WTC11 (cell line): ENCODE results near the gene DPEP2NB. TPM values are rescaled to one million over a fixed set of nuclear protein-coding genes. Genes with fewer than 3 reads are reported as not detected.
"Not testable (repeated sequence)": the region's sequence is repeated elsewhere in the genome, so short reads cannot be mapped to it uniquely, and the experiment has no call there.

Experiments used
- ATAC-seq: fragments of 200-7000 bp; cut with Tn5 transposase; 2 replicates; pipeline ENCODE4 v1.10.0; 2021; ENCODE audit warnings: mild to moderate bottlenecking, moderate library complexity
- CTCF ChIA-PET: fragments of 300-600 bp; sonication (Branson Sonifier 250); formaldehyde crosslinking; loops from one replicate; lab custom pipeline; 2021; ENCODE audit warnings: antibody characterized with exemption; lab: Charles Lee
- POLR2A ChIA-PET: fragments of 350-600 bp; sonication (Branson Sonifier 250); formaldehyde crosslinking; loops from one replicate; lab custom pipeline; 2021; ENCODE audit warnings: antibody characterized with exemption; lab: Charles Lee
- DNase-seq: peaks from one replicate; pipeline ENCODE4 v3.0.0; 2021; ENCODE audit warnings: low spot score
- H3K27ac Mint-ChIP-seq: 2 replicates; pipeline ENCODE4 v1.8.0; 2021; ENCODE audit warnings: mixed read lengths
- H3K27me3 Mint-ChIP-seq: 2 replicates; pipeline ENCODE4 v1.8.0; 2021; ENCODE audit warnings: low read depth, mild to moderate bottlenecking, moderate library complexity, mixed read lengths
- H3K36me3 Mint-ChIP-seq: 2 replicates; pipeline ENCODE4 v1.8.0; 2021; ENCODE audit warnings: mixed read lengths
- H3K4me1 Mint-ChIP-seq: 2 replicates; pipeline ENCODE4 v1.8.0; 2022; ENCODE audit warnings: mixed read lengths
- H3K4me3 Mint-ChIP-seq: 2 replicates; pipeline ENCODE4 v1.8.0; 2021; ENCODE audit warnings: mild to moderate bottlenecking, moderate library complexity, mixed read lengths
- H3K9me3 Mint-ChIP-seq: 2 replicates; pipeline ENCODE4 v1.8.0; 2021; ENCODE audit warnings: mixed read lengths
- ATF2 ChIP-seq: sonication (generic); formaldehyde crosslinking; IDR thresholded peaks from 2 replicates; pipeline ENCODE4 v1.8.1; 2022; ENCODE audit warnings: low read depth, missing genetic modification reagents, borderline replicate concordance
- E2F5 ChIP-seq: sonication (generic); formaldehyde crosslinking; IDR thresholded peaks from 2 replicates; pipeline ENCODE4 v1.8.1; 2022; ENCODE audit warnings: mild to moderate bottlenecking, moderate library complexity, missing genetic modification reagents
- FOXJ3 ChIP-seq: sonication (generic); formaldehyde crosslinking; IDR thresholded peaks from 2 replicates; pipeline ENCODE4 v1.9.0; 2021; ENCODE audit warnings: missing genetic modification reagents, mild to moderate bottlenecking, borderline replicate concordance
- HMGA2 ChIP-seq: fragments of 250-450 bp; sonication (Bioruptor Pico); IDR thresholded peaks from 2 replicates; pipeline ENCODE4 v1.4.0; 2021; ENCODE audit warnings: mild to moderate bottlenecking, moderate library complexity
- IRF2 ChIP-seq: sonication (generic); formaldehyde crosslinking; IDR thresholded peaks from 2 replicates; pipeline ENCODE4 v1.8.0; 2022; ENCODE audit warnings: low read depth, missing genetic modification reagents, borderline replicate concordance
- NFE2L1 ChIP-seq: sonication (generic); formaldehyde crosslinking; IDR thresholded peaks from 2 replicates; pipeline ENCODE4 v1.8.1; 2023; ENCODE audit warnings: missing genetic modification reagents
- NFYB ChIP-seq: sonication (generic); formaldehyde crosslinking; conservative IDR thresholded peaks from 2 replicates; pipeline ENCODE4 v1.8.0; 2022; ENCODE audit warnings: low read depth, missing genetic modification reagents
- NR2C2 ChIP-seq: sonication (generic); formaldehyde crosslinking; IDR thresholded peaks from 2 replicates; pipeline ENCODE4 v1.8.0; 2022; ENCODE audit warnings: mild to moderate bottlenecking, missing genetic modification reagents
- NR3C1 ChIP-seq: sonication (generic); formaldehyde crosslinking; conservative IDR thresholded peaks from 2 replicates; pipeline ENCODE4 v1.8.1; 2023; ENCODE audit warnings: low read depth, mild to moderate bottlenecking, missing genetic modification reagents
- SMAD3 ChIP-seq: sonication (generic); formaldehyde crosslinking; IDR thresholded peaks from 2 replicates; pipeline ENCODE4 v1.8.0; 2022; ENCODE audit warnings: missing genetic modification reagents, mild to moderate bottlenecking, borderline replicate concordance
- SOX15 ChIP-seq: fragments of 250-450 bp; sonication (Bioruptor Pico); IDR thresholded peaks from 2 replicates; pipeline ENCODE4 v1.9.0; 2021; ENCODE audit warnings: mild to moderate bottlenecking
- TEAD4 ChIP-seq: sonication (generic); formaldehyde crosslinking; IDR thresholded peaks from 2 replicates; pipeline ENCODE4 v1.8.0; 2022; ENCODE audit warnings: mild to moderate bottlenecking, missing genetic modification reagents
- TP53 ChIP-seq: sonication (generic); formaldehyde crosslinking; IDR thresholded peaks from 2 replicates; pipeline ENCODE4 v1.8.1; 2023; ENCODE audit warnings: mild to moderate bottlenecking, missing genetic modification reagents
- ZNF121 ChIP-seq: sonication (generic); formaldehyde crosslinking; IDR thresholded peaks from 2 replicates; pipeline ENCODE4 v1.8.0; 2023; ENCODE audit warnings: missing genetic modification reagents
- ZNF263 ChIP-seq: sonication (generic); formaldehyde crosslinking; IDR thresholded peaks from 2 replicates; pipeline ENCODE4 v1.8.1; 2022; ENCODE audit warnings: low read depth, mild to moderate bottlenecking, moderate library complexity, missing genetic modification reagents
- ZNF416 ChIP-seq: fragments of 250-450 bp; sonication (Bioruptor Pico); IDR thresholded peaks from 2 replicates; pipeline ENCODE4 v1.9.0; 2021; ENCODE audit warnings: mild to moderate bottlenecking, inconsistent platforms
- ZNF423 ChIP-seq: fragments of 250-450 bp; sonication (Bioruptor Pico); IDR thresholded peaks from 2 replicates; pipeline ENCODE4 v2.1.2; 2022; ENCODE audit warnings: mild to moderate bottlenecking, moderate library complexity
- ZNF512 ChIP-seq: sonication (generic); formaldehyde crosslinking; IDR thresholded peaks from 2 replicates; pipeline ENCODE4 v1.8.1; 2022; ENCODE audit warnings: missing genetic modification reagents, borderline replicate concordance
- total RNA-seq: library from RNA; stranded (reverse); gene quantifications from 3 replicates; pipeline ENCODE4 v1.2.3, GENCODE V29; 2021
- TF ChIP-seq, protein P1 (sequence below): sonication (generic); formaldehyde crosslinking; IDR thresholded peaks from 2 replicates; pipeline ENCODE4 v1.8.1; 2023; ENCODE audit warnings: mild to moderate bottlenecking, moderate library complexity, missing genetic modification reagents
- TF ChIP-seq, protein P2 (sequence below): sonication (generic); formaldehyde crosslinking; IDR thresholded peaks from 2 replicates; pipeline ENCODE4 v1.8.1; 2022; ENCODE audit warnings: mild to moderate bottlenecking, missing genetic modification reagents, moderate library complexity, borderline replicate concordance

Gene DPEP2NB
- total RNA-seq, 1 experiment from 2014 or later: not detected

DNA sequence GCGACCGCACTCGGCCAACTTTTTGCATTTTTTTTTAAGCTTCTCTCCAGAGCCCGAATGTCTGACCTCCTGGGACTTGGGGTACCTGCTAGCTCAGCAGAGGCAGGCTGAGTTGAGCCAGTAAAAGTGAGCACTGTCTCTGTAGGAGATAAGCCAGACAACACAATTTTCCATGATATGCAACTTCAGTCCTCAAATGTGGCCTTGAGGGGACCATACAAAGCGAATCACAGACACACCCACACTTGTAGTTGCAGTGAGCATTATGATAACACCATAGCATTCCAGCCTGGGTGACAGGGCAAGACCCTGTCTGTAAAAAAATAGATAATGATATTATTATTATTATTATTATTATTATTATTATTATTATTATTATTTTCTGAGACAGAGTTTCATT is 19.0 kb downstream of the DPEP2NB start:
- Mint-ChIP-seq H3K27ac (no peak overlapping the region), H3K4me3 (no peak overlapping the region), H3K36me3 (no peaks in the 10 kb centered on the region), H3K9me3 (peaks cover 4% of the 10 kb centered on the region), H3K27me3 (peaks cover 16% of the 10 kb centered on the region), H3K4me1 (no peaks in the 10 kb centered on the region)
- DNase-seq: no peak
- TF ChIP-seq NFYB: no peak
- TF ChIP-seq HMGA2 (CRISPR knock-in tag): peak; percentile 76; the same call in 1 of the 2 replicates
- no peak for TF ChIP-seq ATF2 (CRISPR knock-in tag)
- TF ChIP-seq TP53 (CRISPR knock-in tag): no peak
- no peak for ATAC-seq
- POLR2A ChIA-PET: no interaction called here
- CTCF ChIA-PET: interaction anchor here (0.6 to 0.7 kb wide), 2 partner anchors 44 kb away, joined by 3 read pairs; no protein-coding TSS in a partner anchor

- H3K27ac Mint-ChIP-seq: no peak overlapping the region
- POLR2A ChIA-PET: no interaction called here
- no peaks in the 10 kb centered on the region for H3K4me1 Mint-ChIP-seq
- ATAC-seq (no peak), DNase-seq (no peak)
- peaks cover 20% of the 10 kb centered on the region for H3K27me3 Mint-ChIP-seq
- no peak overlapping the region for H3K4me3 Mint-ChIP-seq
- no peaks in the 10 kb centered on the region for H3K36me3 Mint-ChIP-seq
- no peak for TF ChIP-seq FOXJ3 (CRISPR knock-in tag)
- TF ChIP-seq NFE2L1 (CRISPR knock-in tag): no peak
- TF ChIP-seq NR2C2 (CRISPR knock-in tag): no peak
- TF ChIP-seq, protein P1, sequence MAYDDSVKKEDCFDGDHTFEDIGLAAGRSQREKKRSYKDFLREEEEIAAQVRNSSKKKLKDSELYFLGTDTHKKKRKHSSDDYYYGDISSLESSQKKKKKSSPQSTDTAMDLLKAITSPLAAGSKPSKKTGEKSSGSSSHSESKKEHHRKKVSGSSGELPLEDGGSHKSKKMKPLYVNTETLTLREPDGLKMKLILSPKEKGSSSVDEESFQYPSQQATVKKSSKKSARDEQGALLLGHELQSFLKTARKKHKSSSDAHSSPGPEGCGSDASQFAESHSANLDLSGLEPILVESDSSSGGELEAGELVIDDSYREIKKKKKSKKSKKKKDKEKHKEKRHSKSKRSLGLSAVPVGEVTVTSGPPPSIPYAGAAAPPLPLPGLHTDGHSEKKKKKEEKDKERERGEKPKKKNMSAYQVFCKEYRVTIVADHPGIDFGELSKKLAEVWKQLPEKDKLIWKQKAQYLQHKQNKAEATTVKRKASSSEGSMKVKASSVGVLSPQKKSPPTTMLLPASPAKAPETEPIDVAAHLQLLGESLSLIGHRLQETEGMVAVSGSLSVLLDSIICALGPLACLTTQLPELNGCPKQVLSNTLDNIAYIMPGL (CRISPR knock-in tag): no peak
- TF ChIP-seq ZNF416 (CRISPR knock-in tag): no peak
- TF ChIP-seq NR3C1 (CRISPR knock-in tag): no peak
- CTCF ChIA-PET: interaction anchor here (0.7 kb wide), 2 partner anchors 413 to 736 kb away, joined by 4 read pairs; no protein-coding TSS in a partner anchor
- peaks cover 4% of the 10 kb centered on the region for H3K9me3 Mint-ChIP-seq
Measured at GRCh38 chr16:67995423-67995822, 20.3 kb downstream of the DPEP2NB start.

DNA sequence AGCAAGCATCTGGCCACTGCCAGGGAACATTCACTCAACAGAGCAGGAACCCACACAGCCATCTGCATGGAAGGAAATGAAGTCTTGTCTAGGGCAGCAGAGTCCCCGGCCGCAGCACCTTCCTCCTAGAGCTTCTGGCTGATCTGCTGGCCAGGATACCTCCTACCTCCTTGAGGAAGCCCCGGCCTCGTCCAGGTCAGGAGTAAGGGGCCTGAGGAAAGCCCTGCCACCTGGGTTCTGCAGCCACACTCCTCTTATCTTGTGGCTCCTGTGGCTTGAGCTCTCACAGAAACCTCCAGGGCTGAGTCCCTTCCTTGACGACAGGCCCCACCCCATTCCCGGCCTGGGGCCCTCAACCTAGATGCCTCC is 21.7 kb downstream of the DPEP2NB start:
- POLR2A ChIA-PET, H3K4me3 Mint-ChIP-seq, H3K4me1 Mint-ChIP-seq, H3K36me3 Mint-ChIP-seq, H3K27ac Mint-ChIP-seq, DNase-seq, ATAC-seq, H3K9me3 Mint-ChIP-seq: not testable (repeated sequence)
- CTCF ChIA-PET: interaction anchor here (0.6 to 1.3 kb wide), 12 partner anchors 10 to 209 kb away, joined by 3 to 17 read pairs (median 4); no protein-coding TSS in a partner anchor
- peaks cover 20% of the 10 kb centered on the region for H3K27me3 Mint-ChIP-seq

- H3K9me3 Mint-ChIP-seq: no peaks in the 10 kb centered on the region
- no peak overlapping the region for H3K27ac Mint-ChIP-seq
- ATAC-seq (peak; percentile 89), DNase-seq (peak; percentile 83)
- H3K4me3 Mint-ChIP-seq: no peak overlapping the region
- ChIA-PET POLR2A (no interaction called here), CTCF (interaction anchor here (0.6 to 1.3 kb wide), 12 partner anchors 9 to 209 kb away, joined by 3 to 17 read pairs (median 4); no protein-coding TSS in a partner anchor)
- no peaks in the 10 kb centered on the region for H3K36me3 Mint-ChIP-seq
- no peaks in the 10 kb centered on the region for H3K4me1 Mint-ChIP-seq
- peaks cover 20% of the 10 kb centered on the region for H3K27me3 Mint-ChIP-seq
- TF ChIP-seq ZNF423 (CRISPR knock-in tag): peak; percentile 98
- TF ChIP-seq, protein P2, sequence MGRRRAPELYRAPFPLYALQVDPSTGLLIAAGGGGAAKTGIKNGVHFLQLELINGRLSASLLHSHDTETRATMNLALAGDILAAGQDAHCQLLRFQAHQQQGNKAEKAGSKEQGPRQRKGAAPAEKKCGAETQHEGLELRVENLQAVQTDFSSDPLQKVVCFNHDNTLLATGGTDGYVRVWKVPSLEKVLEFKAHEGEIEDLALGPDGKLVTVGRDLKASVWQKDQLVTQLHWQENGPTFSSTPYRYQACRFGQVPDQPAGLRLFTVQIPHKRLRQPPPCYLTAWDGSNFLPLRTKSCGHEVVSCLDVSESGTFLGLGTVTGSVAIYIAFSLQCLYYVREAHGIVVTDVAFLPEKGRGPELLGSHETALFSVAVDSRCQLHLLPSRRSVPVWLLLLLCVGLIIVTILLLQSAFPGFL (CRISPR knock-in tag): 0 out of 2 replicates have a peak, but pooled peaks have one; percentile 51
- TF ChIP-seq ZNF121 (CRISPR knock-in tag): no peak
- no peak for TF ChIP-seq TEAD4 (CRISPR knock-in tag)
- TF ChIP-seq IRF2: no peak
- TF ChIP-seq SOX15 (CRISPR knock-in tag): no peak
- TF ChIP-seq SMAD3 (CRISPR knock-in tag): 0 out of 2 replicates have a peak, but pooled peaks have one; percentile 51
- TF ChIP-seq ZNF263 (CRISPR knock-in tag): peak; percentile 92
- TF ChIP-seq ZNF512 (CRISPR knock-in tag): no peak
- TF ChIP-seq E2F5 (CRISPR knock-in tag): 0 out of 2 replicates have a peak, but pooled peaks have one; percentile 55
Measured at GRCh38 chr16:67993207-67994039, 22.3 kb downstream of the DPEP2NB start.
